Vagina (tissue), 2 donors: ENCODE data around the gene NAB1.

Experiments
- CTCF ChIP-seq, 3 experiments: fragments of 450-650 bp in 2 of 3; fragments of 200-600 bp in 1 of 3; sonication (generic) in 1 of 3; IDR thresholded peaks; one replicate each; pipeline ENCODE4 v1.5.1; 2017 to 2019; ENCODE audit warnings: antibody characterized with exemption in 3 of 3, mild to moderate bottlenecking in 2 of 3, moderate library complexity in 2 of 3
- POLR2A ChIP-seq, 2 donors: fragments of 450-650 bp; IDR thresholded peaks; one replicate each; pipeline ENCODE4 v1.6.1; 2017; ENCODE audit warnings: antibody characterized with exemption in 2 of 2, mild to moderate bottlenecking in 2 of 2, moderate library complexity in 2 of 2

DNA sequence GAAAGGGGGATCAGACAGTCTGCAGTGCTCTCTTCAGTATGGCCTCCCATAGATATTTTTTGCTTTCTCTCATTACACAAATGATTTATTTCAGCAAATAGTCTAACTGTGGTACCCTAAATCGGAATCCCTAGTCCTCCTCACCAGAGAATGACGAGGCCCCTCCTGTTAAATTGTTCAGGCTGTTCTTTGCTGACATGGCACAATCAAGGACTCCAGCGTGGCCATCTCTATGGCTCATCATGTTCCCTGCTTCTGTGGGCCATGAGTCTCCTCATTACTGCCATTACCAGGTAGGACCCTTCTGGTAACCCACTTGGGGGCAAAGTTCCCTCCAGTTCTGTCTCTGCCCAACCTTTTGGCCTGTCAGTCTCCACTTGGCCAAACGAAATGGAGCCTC is 62.2 kb downstream of the NAB1 start:
- TF ChIP-seq CTCF (IDR thresholded peaks at IDR 0.05) (no peak), POLR2A (IDR thresholded peaks at IDR 0.05) (no peak)
